SW 1271 (cell line): ENCODE measurements around the gene KLF9.

ENCODE experiments used
- DNase-seq, 2 experiments: peaks; one replicate each; lab custom pipeline; 2025; lab: John Stamatoyannopoulos, UW

The KLF9 gene

GRCh38 chr9:70422371-70423043 lies 8.1 kb upstream of the KLF9 start:
- no peak for DNase-seq

DNA sequence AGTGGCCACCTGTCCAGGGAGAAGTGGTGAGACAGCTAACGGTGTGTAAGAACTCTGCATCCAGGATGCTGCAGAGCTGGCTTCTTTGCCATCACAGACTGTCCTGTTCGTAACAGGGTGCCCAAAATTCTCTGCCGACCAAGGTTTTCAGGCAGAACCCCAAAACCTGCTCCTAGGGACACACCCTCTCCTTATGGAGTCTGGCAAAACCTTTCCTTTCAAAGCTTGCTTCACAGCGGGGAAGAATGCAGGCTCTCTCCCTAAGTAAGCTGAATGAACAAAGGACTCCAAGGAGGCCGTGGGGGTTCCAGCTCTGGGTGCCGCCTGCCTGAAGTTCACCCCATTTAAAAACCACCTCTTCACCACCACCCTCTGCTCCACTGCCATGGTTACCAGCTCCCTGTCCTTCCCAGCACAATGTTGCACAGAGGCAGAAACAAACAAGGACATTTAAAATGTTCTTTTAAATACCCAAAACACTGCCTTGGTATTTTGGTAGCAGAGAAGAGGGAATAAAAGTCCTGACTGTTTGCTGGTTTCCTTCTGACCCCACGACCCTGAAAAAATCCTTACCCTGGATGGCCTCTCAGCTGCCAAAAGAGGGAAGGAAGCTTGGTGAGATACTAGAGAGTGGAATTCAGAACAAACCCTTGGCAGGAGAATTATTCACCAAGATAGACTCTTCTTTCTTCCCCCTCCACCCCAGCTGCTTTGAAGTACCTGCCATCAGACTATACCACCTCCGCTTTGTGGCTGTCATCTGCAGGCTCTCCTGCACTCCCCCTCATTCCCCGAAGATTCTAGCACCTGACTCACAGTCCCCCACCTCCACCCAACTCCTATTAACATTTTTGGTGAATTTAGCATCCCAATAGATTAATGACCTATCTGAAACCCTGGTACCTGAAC lies 7.1 kb upstream of the KLF9 start:
- no peak for DNase-seq

- DNase-seq = peak; percentile 21 to 84
Measured at GRCh38 chr9:70420441-70421271, 6.2 kb upstream of the KLF9 start.

DNA sequence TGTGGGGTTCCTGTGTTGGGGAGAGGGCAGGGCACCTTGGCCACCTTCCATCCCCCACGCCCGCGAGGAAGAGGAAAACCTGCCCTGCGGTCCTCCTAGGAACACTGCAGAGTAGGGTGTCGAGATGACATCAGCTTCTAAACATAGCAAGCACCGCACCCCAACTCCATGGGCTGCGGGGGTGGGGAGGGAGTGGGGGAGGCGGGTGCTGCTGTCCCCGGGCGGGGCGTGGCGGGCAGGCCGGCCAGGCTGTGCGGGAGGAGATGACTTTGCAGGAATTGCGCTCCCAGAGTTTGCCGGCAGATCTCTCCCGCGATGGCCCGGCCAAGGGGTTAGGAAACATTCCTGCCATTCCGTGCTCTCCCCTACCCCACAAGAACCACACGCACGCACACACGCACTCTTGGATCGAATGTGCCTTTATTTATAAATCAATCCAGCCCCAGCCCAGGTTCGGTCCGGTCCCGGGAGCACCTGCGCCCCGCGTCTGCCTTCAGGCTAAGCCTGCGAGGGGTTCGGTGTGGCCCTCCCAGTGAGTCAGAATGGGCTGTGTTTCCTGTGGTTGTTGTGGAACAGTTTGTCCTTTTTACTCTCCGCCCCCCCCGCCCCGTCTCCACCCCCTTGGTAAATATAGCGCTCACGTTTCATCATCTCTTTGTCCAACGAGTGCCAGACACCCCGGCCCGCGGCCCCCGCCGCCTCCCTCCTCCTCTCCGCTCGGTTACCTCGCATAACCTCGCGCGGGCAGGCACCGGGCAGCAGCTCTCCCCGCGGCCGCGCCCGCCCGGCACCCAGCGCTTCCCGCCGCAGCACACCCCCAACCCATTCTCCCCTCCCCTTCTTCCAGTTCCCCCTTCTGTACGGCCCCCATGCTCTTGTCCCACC lies 5.3 kb upstream of the KLF9 start:
- peak; percentile 74 to 95 for DNase-seq

GRCh38 chr9:70418822-70419555 lies 4.5 kb upstream of the KLF9 start:
- DNase-seq = peak; percentile 65 to 87

- DNase-seq = no peak
Measured at GRCh38 chr9:70415476-70415875, 1.0 kb upstream of the KLF9 start.

DNA sequence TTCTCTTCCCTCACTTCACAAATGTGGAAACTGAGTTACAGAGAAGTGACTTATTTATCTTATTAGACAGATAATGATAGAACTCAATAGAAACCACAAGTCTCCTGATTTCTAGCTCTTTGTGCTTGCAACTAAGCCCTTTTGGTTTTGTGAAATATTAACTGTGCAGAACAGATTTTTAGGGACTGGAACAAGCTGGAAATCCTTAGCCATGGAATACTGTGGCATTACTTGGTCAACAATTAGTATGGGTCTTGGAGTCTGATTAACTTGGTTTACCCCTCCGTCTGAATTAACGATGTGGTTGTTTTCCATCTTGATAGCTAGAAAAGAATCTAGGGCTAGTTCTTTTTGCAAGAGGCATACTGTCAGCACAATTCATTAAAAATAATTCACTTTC lies 584 bp upstream of the KLF9 start:
- no peak for DNase-seq

- peak in 1 of 2 experiments; percentile 70 for DNase-seq
Measured at GRCh38 chr9:70413464-70413798, 1.0 kb downstream of the KLF9 start.

DNA sequence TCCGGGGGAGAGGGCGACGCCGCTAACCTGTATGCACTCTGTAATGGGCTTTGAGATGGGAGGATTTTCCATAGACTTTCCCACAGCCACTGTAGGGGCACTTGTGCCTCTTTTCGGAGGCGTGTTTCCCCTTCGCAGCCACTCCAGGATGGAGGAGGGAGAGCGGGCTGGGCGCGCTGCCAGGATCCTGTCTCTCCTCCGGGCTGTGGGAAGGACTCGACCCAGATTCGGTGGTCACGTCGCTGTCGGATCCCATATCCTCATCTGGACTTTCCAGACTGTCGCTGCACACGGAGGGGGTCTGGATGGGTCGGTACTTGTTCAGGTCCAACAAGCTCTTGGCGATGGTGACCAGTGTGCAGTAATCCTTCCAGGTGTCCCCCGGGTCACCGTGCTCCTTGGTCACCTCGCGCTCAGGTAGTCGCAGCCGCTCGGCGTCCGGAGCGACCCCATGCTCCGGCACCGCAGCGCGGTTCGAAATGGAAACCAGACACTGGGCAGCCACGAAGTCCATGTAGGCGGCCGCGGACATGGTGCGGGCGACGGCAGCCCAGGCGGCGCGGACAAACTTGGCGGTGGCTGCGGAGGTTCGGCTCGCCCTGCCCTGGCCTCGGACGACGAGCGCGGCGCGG lies 1.5 kb downstream of the KLF9 start:
- DNase-seq = peak in 1 of 2 experiments; percentile 34

DNA sequence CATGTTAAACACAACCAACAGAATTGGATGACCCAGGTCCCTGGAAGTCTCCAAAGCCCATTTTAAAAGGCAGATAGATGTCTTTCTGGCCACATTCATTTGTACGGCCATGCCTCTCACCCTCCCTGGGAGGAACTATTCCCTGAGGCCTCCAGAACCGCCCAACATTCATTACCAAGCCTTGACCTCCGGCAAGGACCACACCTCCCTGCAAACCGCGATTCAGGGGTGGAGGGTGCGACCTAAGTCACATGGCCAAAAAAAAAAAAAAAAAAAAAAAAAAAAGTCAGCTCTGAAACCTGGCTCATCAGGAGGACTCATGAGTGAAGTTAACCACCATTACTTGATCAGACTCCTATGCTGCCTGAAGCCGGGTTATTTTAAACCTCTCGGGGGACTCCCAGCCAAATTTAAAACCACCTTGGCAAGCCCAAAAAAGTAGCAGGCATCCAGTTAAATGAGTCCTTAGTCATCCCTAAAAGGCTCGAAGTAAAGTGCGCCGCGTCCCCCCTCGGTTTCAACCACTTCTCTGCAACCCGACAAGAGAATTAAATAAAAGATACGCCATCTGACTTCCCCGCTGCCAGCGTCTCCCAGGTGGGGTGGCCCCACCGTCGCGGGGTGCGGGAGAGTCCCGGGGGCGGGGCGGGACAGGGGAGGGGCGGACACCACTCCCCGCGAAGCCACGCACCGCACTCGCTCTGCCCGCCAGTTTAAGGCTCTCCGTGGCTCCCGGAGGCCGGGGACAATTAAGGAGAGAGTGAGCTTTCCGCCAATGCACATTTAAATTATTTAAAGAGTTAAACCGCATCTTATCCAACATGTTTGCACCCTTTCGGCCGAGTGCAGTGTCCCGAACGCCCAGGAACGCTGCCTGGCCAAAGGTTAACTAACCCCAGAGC lies 2.3 kb downstream of the KLF9 start:
- peak; percentile 64 to 84 for DNase-seq

GRCh38 chr9:70411121-70411929 lies 3.1 kb downstream of the KLF9 start:
- DNase-seq = peak; percentile 22 to 63

- peak in 1 of 2 experiments; percentile 34 for DNase-seq
Measured at GRCh38 chr9:70410368-70410767, 4.1 kb downstream of the KLF9 start.

GRCh38 chr9:70409800-70410199 lies 4.7 kb downstream of the KLF9 start:
- DNase-seq = no peak

DNA sequence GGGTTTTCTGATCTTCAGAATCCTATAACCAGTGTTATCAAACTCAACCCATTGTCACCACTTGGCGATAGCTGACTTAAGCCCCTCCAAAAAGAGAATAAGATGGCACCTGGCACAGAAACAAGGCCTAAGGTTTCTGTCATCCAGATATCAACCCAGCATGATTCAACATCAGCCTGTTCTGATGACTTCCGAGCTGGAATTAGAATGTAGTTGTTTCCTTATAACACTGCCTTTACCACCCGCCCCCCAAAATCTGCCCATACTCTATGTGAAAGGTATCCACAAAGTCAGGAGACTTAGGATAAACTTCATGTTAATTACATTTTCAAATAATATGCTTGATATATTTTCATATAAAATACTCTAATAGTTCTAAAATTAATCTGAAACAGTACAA lies 5.2 kb downstream of the KLF9 start:
- no peak for DNase-seq

- DNase-seq = no peak
Measured at GRCh38 chr9:70408393-70409040, 5.9 kb downstream of the KLF9 start.

- DNase-seq = peak in 1 of 2 experiments; percentile 23
Measured at GRCh38 chr9:70407081-70407503, 7.4 kb downstream of the KLF9 start.

DNA sequence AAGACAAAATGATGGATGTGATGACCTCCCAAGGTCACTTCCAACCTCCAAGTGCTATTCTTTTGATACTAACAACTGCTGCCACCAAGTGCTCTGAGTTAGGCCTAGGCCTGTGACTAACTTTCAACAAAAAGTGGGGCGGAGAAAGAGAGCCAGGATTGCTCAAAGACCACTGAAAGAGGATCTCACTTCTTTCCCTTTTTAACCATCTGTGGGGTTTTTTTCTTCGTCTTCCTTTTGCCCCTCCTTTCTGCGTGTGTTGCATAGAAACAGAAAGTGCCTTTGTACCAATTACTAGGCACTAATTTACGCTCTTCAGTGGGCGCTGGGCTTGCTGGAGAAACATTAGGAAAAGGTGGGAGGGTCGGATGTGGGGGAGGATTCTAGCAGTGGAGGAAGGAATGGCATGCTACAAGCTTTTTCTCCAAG lies 8.0 kb downstream of the KLF9 start:
- DNase-seq = no peak
